NCI-H2227 treated with DMSO at 0.1 percent for 48 hours (cell line): ENCODE data around the gene ROCK2.
"Not testable (repeated sequence)": the region's sequence is repeated elsewhere in the genome, so short reads cannot be mapped to it uniquely, and the experiment has no call there.

Experiments used
- DNase-seq: peaks from one replicate; lab custom pipeline; 2025; lab: John Stamatoyannopoulos, UW

The ROCK2 gene

DNA sequence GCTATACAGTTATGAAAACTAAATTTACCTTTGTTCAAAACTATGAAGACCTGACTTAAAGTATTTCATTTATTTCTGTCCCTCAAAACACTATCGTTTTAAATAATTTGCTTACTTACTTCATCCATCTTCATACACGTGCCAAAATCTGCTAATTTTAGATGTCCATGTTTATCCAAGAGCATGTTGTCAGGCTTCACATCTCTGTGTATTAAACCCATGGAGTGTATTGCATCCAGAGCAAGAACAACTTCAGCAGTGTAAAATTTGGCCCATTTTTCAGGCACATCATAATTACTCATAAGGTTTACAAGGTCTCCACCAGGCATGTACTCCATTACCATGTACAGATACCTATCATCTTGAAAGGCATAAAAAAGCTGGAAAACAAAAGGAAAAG is 108.9 kb downstream of the ROCK2 start:
- DNase-seq = no peak

GRCh38 chr2:11234309-11234708 is 110.1 kb downstream of the ROCK2 start:
- DNase-seq = no peak

- not testable (repeated sequence) for DNase-seq
These were observed 113.2 kb downstream of the ROCK2 start for GRCh38 chr2:11231193-11231592.

GRCh38 chr2:11228692-11229091 is 115.7 kb downstream of the ROCK2 start:
- DNase-seq = no peak

DNA sequence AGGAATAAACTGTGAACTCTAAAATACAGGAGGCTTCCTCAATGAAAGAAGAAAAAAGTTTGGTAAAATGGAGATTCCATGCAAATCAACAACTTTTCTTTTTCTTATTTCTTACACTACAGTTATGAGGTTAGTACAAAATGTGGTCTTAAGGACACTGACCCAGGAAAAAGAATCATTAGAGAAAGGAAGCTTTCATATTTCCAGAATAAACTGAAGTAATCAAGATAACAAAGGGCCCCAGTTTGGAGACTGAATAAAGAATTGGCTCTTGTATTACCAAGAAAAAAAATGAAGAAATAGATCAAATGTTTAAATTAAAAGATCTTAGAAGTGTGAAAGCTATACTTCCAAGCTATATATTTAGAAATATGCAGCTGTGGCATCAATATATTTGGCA is 116.8 kb downstream of the ROCK2 start:
- no peak for DNase-seq

- DNase-seq = no peak
These were observed 119.5 kb downstream of the ROCK2 start for GRCh38 chr2:11224887-11225286.

GRCh38 chr2:11222845-11223244 is 121.6 kb downstream of the ROCK2 start:
- DNase-seq = no peak

GRCh38 chr2:11220445-11220844 is 124.0 kb downstream of the ROCK2 start:
- DNase-seq = no peak

DNA sequence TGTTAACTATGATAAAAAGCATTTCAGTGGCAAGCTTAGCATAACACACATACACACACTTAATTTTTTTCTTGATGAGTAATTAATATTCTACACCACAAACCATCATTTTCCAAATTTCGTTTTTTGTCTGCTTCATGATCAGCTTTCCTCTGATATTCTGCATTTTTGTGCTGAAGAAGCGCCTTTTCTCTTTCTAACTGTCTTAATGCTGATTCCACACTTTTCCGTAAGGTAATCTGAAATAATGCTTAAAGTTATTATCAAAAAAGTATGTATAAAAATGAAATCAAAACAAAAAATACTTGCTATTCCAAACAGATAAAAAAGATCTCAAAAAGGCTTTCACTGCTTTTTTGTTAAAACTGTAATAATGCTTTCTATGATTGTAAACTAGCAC is 129.0 kb downstream of the ROCK2 start:
- no peak for DNase-seq

GRCh38 chr2:11214770-11215169 is 129.7 kb downstream of the ROCK2 start:
- no peak for DNase-seq

DNA sequence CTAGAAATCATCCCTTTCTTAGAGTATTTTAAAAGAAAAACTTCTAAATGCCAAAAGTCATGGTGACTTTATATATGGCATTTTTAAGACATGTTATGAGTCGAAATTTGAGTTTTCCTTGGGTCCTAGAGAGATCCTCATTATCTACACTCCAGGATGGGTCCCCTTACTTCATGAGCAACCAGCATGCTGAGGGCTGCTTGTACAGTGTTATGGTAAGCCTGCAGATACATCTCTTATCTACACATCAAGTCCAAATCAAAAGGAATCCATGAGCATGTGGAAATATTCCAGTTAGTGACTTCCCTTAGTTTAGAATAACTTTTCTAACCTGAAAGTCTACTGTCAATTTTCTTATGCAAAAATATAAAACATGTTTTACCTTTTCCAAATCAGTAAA is 130.5 kb downstream of the ROCK2 start:
- DNase-seq = no peak

DNA sequence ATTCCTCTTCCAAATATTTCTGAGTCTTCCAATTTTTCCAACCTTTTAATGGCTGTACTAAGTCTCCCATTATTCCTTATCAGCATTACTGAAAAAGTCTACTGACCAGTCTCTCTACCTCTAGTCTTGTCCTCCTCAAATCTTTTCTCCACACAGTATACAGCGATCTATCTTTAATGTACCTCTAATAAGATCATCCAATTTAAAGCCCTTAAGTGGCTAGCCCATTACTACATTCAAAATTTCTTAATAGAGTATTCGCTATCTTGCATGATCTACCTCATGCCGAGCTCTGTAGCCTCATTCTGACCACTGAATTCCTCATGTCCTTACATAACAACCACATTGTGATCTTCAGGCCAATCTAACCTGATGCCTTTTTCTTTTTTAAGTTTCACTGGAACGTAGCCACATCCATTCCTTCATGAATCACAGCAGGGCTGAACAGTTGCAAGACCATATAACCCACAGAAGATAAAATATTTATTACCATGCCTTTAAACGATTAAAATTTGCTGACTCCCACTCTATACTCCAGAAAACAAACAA is 131.3 kb downstream of the ROCK2 start:
- no peak for DNase-seq

DNA sequence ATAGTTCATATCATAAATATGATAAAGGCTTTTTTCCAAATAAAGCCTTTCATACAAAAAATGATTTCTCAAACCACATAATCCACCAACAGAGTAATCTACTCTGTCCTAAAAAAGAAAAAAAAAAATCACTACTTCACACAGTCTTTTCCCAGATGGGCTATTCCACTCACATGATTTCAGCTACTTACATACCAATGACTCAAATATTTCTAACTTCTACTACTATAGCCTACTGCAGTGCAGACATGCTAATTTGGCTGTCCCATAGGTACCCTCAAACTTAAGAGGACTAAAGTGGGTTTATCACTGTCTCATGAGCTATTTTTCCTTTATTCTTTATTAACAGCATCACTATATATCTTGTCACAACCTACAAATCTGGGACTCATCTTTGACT is 131.8 kb downstream of the ROCK2 start:
- no peak for DNase-seq

DNA sequence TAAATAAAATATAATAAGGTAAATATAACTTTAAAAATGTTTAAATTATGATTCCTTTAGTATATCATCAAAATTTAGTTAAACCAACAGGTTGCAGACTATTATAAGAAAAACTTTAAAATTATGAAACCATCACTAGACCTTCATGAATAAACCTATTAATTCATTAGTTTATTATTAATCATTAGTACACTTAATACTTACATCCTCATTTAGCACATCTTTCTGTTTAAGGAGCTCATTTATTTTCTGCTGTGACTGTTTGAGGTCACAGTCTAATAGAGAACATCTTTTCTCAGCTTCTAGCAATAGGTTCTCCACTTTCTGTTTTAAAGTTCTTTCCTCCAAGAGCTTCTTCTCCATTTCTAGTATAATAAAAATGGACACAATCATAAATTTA is 136.4 kb downstream of the ROCK2 start:
- no peak for DNase-seq

GRCh38 chr2:11203480-11203879 is 141.0 kb downstream of the ROCK2 start:
- DNase-seq = no peak

DNA sequence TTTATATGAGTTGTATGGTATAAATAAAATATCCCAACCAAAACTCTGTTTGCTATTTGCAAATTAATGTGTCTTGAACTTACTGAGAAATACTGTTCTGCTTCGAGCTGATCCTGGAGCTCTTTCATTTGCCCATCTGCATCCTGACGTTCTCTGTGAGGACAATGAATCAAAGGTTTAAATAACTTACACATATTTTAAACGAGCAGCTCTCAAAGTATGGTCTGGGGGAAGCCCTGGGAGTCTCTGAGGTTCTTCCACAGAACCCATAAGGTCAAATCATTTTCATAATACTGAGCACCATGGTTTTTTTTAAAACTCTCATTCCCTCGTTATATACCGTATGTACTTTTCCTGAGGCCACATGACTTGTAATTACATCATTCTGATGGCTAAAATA is 142.5 kb downstream of the ROCK2 start:
- DNase-seq = no peak

DNA sequence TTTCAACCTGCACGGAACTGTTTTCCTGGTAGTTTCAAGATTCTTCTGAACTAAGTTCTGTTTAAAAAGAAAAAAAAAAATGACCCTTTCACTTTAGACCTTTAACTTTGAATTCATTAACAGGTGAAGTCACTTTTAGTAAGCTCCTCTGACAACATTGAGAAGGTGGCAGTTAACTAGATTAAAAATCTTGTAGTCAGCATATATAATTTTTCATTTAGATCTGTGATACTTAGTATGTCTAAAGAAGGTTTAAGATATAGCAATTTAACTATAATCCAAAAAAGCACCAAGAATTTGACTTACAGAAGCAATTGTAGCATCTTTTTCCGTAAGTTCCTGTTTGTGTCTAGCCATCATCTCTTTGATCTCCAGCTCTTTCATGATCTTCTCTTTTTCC is 143.8 kb downstream of the ROCK2 start:
- no peak for DNase-seq

DNA sequence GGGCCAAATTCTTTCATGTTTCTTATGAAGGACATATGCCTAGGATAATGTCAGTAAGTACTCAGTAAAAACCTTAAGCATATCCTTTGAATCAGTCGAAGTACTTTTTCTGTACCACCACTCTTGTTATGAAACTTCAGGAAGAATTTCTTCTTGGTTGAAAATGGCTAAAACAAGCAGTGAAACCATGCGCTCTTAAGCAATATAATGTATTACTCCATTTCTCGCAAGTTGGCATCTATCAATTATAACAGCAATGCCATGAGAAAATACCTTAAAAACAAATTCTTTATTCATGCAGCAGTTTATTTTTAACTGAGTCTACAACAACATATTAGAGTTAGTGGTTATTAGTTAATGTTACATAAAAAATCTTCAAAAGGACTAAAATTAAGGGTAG is 148.2 kb downstream of the ROCK2 start:
- DNase-seq = no peak

DNA sequence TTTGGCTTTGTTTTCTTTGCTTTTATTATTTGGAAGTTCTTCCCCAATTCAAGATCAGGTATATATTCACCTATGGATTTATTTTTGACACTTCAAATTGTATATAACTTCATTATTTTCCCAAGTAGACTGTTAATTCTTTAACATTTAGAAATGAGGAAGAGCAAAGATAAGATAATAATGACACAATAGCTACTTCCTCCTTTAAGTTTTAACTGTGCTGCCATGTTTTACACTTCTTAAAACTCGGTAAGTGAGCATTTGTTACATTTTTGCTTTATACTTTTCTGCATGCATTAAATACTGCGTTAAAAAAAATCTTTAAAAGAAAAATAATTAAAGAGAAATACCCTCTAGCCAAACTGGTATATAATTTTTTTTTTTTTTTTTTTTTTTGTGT is 156.7 kb downstream of the ROCK2 start:
- no peak for DNase-seq

GRCh38 chr2:11187083-11187619 is 157.3 kb downstream of the ROCK2 start:
- DNase-seq = no peak

- no peak for DNase-seq
These were observed 158.3 kb downstream of the ROCK2 start for GRCh38 chr2:11186145-11186544.

DNA sequence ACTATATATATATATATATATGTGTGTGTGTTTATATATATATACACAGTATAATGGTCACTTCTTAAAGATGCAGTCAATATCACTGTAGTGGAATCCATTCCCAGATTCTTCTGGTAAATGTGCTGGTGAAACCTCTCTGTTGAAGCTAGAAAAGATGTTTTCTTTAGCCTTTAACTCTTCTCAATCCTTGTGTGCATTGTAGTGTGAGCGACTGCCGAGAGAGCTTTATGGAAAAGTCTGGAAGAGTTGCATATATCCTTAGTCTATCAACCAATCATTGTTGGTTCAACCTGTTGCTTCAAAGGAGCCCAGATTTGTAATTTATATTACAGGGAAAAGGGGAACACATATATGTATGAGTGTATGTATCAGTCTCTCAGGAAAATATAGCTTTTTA is 161.5 kb downstream of the ROCK2 start:
- no peak for DNase-seq

DNA sequence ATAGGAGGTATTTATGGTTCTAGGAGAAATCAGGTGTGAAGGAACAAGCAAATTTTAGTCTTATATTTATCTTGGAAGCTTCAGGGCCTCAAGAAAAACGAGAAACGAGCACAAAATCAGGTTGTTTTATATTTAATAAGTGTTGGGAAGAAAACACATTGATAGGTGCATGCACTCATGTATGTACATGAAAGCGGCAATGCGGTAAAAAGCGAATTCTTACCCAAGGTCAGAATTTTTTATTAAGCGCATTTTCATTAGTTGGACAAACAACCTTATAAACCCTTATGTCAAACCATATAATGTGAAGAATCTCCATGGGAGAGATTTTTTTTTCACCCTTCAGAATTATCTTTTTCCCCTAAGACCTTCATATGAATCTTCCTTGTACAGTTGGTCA is 163.8 kb downstream of the ROCK2 start:
- no peak for DNase-seq

DNA sequence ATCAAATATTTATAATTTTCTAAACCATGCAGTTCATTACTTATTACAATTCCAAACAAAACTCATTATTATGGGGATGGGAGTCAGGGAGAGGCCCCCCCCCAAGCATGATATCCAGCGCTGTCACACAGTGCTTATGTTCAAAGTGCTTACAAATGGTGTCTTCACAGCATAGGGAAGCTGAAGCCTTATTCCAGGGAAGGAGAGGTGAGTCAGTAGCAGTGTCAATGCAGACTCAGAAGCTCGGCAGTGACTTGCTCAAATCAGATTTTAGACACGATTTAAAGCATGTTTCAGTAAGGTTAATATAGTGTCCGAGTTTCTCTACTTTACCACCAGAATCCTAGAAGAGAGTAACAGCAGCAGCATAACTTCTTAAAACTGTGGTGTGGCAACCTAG is 164.5 kb downstream of the ROCK2 start:
- DNase-seq = no peak

DNA sequence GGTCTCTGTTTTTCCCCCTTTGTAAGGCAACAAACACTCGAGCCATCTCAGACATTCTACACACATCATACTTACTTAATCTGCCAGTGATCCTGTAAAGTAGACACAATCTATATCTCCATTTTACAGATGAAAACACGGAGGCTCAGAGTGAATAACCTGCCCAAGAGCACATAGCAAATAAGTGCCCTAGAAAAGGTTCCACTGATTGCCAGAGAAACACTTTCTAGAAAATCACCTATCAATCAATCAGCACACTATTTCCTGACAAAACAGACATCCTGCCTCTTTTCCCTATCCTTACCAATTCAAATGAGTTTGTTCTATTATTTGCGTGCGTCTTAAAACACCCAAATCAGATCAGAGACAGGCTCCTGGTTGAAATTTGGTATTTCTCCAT is 165.2 kb downstream of the ROCK2 start:
- DNase-seq = no peak
